Right lobe of liver (tissue), 4 donors: Measurements from ENCODE around the gene PDZD4.

Source experiments
- CTCF ChIP-seq, 4 donors: fragments of 200-600 bp in 3 of 4; fragments of 450-650 bp in 1 of 4; IDR thresholded peaks; one replicate each; pipeline versions ENCODE4 v1.5.1 to v1.8.0; 2016 to 2022; ENCODE audit warnings: antibody characterized with exemption in 4 of 4, mild to moderate bottlenecking in 2 of 4
- POLR2A ChIP-seq: fragments of 450-650 bp; IDR thresholded peaks from one replicate; pipeline ENCODE4 v1.6.1; 2017; ENCODE audit warnings: antibody characterized with exemption, mild to moderate bottlenecking
- donor health status: DM: no; HTN: no; CAD: no.
- donor health status: DM: no; HTN: no; CAD: no.
- donor health status: DM: no; HTN: yes; CAD: no.

GRCh38 chrX:153861733-153862310 is 31.5 kb upstream of the PDZD4 start:
- TF ChIP-seq POLR2A (no peak), CTCF (IDR thresholded peaks at IDR 0.05) (no peak)
